ENCODE measurements around the gene NRDE2.

Gene NRDE2

DNA sequence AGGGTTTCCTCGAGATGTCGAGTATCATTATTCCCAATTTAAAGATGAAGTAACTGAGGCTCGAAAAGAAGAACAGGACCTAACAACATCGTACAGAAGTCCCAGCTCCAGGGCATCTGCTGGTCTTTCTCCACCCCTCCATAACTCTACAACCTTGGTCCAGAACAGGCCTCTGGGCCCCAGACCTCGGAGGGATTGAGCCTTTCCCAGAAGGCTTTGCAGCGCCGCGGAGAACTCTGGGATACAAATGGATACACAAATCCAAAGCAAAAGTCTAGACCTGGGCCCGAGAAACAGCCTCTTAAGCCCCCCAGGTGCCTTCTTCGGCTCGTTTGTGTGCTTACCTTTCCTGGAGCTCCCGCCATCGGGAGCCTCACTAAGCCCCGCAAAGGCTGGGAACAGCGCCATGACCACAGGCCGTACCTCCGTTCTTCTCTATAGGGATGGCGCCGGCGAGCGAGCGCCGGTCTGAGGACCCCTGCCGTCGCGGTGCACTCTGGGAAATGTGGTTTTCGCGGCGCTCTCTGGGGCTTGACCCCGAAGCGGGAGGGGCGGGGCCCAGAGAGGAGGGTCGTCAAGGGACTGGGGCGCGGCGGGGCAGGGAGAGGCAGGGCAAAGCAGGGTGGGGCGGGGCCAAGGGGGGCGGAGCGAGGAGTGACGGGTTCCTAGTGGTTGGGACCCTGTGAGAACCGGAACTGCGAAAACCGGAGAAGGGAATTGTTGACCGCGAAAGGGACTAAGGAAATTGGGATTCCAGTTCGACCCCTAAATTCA, at the start of gene NRDE2:
Gene NRDE2 (minus strand): TSS at position 445 of the 774 bp plus-strand sequence. CDS start 37 bp downstream, at position 408.
- in situ Hi-C loops (cut with HindIII; ENCODE audit: low sequenced_read_pairs) = no loop called here

DNA sequence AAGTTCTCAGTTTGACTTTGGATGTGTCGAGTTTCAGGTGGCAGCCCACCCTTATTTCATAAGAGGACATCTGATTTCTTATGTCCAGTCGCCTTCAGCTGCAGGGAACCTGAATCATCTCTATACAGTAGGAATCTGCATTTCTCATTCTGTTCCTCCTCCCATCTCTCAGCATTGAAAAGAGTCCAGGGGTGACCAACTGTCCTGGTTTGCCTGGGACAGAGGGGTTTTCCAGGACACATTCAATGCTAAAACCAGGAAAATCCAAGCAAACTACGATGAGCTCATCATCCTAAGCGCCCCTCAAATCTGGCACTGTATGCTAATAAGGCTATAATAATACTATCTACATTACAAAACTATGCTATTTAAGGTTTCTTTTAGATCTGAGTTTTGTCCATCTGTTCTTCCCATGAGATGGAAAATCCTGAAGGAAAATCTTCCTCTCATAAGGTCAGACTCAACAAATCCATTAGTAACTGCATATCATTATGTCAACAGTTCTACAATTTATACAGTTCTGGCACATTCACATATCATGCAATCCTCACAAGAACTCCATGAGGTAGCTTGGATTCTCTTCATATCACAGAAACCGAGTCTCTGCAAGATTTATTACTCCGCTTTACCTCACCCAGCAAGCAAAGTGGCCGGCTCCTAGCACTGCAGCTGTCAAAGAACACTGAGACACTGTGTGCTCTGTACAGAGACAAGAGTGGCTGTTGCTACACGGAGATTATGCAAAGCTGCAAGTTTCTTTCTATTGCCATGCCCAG, 49.5 kb upstream of the NRDE2 start:
- in situ Hi-C loops (cut with HindIII; ENCODE audit: low sequenced_read_pairs) = no loop called here

DNA sequence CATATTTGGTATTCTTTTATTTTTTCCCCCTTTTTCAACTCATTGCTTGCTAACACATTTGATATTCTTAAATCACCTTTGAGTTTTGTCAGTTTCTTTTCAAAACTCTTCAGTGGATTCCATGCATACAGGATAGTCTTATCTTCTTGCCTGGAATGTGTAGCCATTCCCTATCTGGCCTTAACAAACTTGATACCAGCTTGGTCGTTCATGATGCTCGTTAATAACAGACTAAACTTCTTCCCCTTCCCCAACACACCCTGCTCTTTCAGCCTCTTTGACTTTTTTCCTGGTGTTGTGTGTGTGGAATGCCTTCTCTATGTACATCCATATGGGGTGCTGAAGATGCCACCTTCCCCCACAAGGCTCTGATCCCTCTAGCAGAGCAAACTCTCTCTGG, 47.4 kb upstream of the NRDE2 start:
- in situ Hi-C loops (cut with HindIII; ENCODE audit: low sequenced_read_pairs) = no loop called here

DNA sequence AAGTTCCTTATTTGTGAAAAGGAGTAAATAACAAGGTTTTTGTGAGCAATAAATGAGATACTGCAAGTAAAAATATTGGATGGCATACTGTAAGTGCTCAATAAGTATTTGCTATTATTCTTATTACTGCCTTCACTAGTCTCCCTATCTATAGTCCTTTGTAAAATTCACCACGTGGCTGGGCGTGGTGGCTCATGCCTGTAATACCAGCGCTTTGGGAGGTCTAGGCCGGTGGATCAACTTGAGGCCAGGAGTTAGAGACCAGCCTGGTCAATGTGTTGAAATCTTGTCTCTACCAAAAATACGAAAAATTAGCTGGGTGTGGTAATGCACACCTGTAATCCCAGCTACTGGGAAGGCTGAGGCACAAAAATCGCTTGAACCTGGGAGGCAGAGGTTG, 46.5 kb upstream of the NRDE2 start:
- in situ Hi-C loops (cut with HindIII; ENCODE audit: low sequenced_read_pairs) = no loop called here

DNA sequence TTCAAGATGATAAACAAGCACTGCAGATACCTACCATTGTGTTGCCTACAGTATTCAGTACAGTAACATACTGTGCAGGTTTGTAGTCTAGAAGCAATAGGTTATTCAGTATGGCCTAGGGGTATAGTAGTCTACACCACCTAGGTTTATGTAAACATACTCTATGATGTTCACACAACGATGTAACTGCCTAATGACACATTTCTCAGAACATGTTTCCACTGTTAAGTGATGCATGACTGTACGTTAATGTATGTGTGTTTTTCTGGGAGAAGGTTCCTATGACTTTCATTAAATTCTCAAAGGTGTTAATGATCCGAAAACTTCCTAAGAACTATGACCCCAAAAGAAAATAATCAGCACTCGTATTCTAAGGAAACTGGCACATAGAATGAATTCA, 44.2 kb upstream of the NRDE2 start:
- in situ Hi-C loops (cut with HindIII; ENCODE audit: low sequenced_read_pairs) = no loop called here

DNA sequence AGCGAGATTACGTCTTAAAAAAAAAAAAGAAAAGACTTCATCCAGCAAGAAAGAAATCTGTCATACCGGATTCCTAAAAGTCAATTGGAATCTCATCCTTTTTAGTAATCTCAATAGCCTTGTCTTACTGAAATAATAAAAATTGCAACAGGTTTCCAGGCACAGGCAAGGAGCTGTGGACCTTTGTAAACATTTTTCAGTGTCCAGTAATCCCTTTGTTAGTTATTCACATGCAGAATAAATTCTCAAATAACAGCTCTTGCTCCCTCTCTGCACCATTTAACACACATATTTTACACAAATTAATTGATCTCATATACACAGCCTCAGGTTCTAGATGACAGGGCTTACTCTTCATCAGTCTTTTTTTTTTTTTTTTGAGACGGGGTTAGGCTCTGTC, 43.1 kb upstream of the NRDE2 start:
- in situ Hi-C loops (cut with HindIII; ENCODE audit: low sequenced_read_pairs) = no loop called here

- in situ Hi-C loops (cut with HindIII; ENCODE audit: low sequenced_read_pairs) = no loop called here
Measured at GRCh38 chr14:90373887-90374286, 42.1 kb upstream of the NRDE2 start.

DNA sequence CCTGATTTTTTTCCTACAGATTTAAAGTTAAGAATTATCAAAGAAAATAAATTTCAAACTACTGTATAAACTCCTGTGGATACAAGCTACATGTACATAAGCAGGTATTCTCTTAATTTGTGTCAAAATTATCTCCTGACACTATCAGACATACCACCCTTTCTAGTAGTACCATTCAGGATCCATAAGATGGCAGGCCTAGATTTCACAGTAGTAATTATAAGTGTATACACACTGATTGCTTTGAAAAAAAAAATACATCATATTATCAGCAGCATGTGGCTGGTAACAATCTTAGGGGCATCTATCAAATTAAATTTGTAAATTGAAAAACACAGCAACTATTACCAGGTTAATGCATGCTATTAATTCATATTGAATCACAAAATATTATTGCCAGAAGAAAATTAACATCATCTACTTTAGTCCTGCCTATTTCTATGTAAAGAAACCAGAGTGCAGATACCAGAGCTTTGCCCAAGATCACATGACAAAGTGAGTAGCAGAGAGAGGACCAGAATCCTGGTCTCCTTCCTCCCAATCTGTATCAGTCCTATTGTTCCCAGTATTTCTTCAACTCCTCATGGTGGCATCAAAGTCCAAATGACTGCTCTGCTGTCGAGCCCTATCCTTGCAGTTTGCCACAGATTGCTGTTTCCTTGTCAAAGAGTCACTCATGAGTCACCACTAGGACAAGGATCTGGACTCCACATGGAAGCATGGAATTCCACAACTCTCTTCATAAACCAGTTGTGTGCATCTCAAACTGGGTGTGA, 37.4 kb upstream of the NRDE2 start:
- in situ Hi-C loops (cut with HindIII; ENCODE audit: low sequenced_read_pairs) = no loop called here

GRCh38 chr14:90362558-90362896, 30.8 kb upstream of the NRDE2 start:
- in situ Hi-C loops (cut with HindIII; ENCODE audit: low sequenced_read_pairs) = no loop called here

DNA sequence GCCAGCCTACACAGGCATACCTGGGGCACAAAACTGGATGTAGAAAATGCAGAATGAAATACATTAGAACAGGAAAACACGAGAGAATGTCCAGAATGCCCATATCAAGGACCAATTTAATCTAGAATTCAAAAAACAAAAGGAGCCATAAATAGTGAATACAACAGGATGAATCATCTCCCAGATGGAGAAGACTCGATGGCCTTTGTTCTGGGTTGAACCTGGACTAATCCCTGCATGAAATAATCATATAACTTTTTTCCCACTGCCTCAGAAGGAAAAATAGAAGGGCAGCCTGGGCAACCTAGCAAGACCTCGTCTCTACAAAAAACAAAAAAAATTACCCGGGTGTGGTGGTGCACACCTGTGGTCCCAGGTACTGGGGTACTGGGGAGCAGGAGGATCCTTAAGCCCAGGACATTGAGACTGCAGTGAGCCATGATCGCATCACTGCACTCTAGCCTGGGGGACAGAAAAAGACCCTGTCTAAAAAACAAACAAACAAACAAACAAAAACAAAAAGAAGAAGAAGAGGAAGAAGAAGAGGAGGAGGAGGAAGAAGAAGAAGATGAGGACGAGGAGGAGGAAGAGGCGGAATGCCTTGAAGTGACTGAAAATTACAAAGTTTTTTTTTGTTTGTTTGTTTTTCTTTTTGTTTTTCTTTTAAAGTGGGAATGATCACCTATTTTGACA, 30.3 kb upstream of the NRDE2 start:
- in situ Hi-C loops (cut with HindIII; ENCODE audit: low sequenced_read_pairs) = no loop called here

DNA sequence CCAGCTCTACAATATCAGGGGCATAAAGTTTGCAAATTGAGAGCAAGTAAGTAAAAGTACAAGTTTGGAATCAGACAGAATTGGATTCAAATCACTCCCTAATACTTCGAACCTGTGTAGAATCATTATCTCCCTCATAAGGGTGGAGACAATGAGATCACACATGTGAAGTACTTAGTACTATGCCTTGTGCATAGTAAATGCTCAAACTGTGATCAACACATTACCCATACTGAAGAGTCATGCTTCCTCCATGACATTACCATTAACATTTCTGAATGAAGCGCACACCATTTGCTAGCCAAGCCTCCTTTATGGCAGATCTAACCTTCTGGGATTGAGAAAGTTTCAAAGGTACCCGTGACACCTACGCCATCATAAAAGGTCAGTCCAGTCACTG, 26.6 kb upstream of the NRDE2 start:
- in situ Hi-C loops (cut with HindIII; ENCODE audit: low sequenced_read_pairs) = no loop called here

DNA sequence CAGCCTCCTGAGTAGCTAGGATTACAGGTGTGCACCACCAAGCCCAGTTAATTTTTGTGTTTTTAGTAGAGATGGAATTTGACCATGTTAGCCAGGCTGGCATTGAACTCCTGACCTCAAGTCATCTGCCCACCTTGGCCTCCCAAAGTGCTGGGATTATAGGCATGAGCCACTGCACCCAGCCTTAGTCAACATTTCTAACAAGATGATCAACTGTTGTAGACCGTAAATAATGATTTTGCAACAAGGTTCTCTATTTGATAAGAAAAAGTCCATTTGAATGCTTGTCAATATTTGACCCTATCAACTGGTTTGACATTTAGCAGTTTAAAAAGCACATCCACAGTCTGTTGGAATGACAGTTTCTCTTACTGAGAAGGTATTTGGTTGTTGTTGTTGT, 25.2 kb upstream of the NRDE2 start:
- in situ Hi-C loops (cut with HindIII; ENCODE audit: low sequenced_read_pairs) = no loop called here

DNA sequence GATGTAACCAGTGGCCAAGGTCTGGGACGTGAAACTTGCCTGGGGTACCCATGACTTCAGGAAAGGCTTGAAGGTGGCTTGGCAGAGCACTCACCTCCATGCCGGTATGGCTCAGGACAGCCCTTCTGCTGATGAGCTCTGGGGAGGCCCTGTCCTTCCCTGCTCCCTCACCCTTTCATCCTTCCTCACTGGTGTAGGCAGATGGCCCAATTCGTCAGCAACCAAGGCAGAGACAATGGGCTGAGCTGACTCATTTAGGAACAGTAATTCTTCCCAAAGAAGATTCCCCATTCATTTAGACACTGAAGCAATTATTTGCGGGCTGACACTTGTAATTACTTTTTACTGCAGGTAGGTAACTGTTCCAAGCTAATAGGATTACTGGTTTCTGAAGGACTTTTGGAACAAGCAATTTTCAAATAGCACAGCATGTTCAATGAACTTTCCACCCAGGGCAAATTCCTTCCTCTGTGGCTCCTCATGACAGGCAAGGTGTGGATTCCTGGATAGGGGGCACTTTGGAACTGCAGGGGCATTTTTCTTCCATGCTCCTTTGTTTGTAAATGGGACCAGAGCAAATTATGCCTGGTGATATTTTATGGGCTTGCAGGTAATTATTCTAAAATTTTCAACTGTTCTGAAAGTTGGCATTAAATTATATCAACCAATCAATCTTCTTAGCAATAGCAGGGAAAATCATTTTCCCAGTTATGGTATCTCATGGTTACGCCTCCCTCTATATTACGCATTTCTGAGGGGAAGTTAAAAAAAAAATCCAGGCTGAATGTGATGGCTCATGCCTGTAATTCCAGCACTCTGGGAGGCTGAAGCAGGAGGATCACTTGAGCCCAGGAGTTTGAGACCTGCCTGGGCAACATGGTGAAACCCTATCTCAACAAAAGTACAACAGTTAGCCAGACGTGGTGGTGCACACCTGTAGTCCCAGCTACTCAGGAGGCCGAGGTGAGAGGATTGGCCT, 24.1 kb upstream of the NRDE2 start:
- in situ Hi-C loops (cut with HindIII; ENCODE audit: low sequenced_read_pairs) = no loop called here

- in situ Hi-C loops (cut with HindIII; ENCODE audit: low sequenced_read_pairs) = no loop called here
Measured at GRCh38 chr14:90354551-90355298, 23.0 kb upstream of the NRDE2 start.

DNA sequence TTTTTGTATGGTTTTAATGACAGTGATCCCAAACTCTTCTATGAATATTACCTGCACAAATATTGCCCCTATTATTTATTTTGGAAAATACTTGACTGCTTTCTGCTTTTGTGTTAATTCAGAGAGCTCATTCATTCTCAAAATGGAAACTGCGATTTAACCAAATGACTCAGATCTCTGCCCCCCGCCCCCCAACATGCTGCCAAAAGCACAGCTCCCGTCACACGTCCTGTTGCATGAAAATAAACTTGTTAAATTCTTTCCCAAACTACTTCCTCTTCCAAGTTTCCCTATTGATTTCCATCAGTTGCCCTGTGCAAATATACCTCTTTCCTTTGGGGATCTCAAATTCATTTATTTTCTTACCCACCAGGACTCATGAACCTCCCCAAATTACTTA, 18.0 kb upstream of the NRDE2 start:
- in situ Hi-C loops (cut with HindIII; ENCODE audit: low sequenced_read_pairs) = no loop called here

- in situ Hi-C loops (cut with HindIII; ENCODE audit: low sequenced_read_pairs) = no loop called here
Measured at GRCh38 chr14:90348270-90348669, 16.5 kb upstream of the NRDE2 start.

DNA sequence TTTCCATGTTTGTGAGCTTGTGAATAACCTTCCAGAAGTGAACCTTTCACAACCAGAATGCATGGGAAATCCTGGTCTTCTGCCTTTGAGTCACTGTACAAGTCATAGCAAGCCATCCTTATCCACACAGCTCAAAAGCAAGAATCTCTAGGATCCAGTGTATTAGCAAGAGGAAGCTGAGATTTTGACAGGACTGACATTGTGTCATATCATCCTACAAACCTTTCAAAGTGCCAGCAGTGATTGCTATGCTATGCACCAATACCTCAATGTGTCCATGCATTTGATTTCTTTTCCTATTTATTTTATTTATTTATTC, 13.5 kb upstream of the NRDE2 start:
- in situ Hi-C loops (cut with HindIII; ENCODE audit: low sequenced_read_pairs) = no loop called here

- in situ Hi-C loops (cut with HindIII; ENCODE audit: low sequenced_read_pairs) = no loop called here
Measured at GRCh38 chr14:90344331-90345238, 12.8 kb upstream of the NRDE2 start.

Measured in DLD1 (cell line).